Breast epithelium (tissue), 3 donors: ENCODE results near the gene CLPSL2.

Experiments used
- POLR2A ChIP-seq: fragments of 450-650 bp; IDR thresholded peaks from one replicate; pipeline ENCODE4 v1.6.1; 2016; ENCODE audit warnings: antibody characterized with exemption, mild to moderate bottlenecking, moderate library complexity
- POLR2AphosphoS5 ChIP-seq, 3 donors: sonication (generic); formaldehyde crosslinking; IDR thresholded peaks; one replicate each; pipeline ENCODE4 v1.6.1; 2017; ENCODE audit warnings: antibody characterized with exemption in 3 of 3
- TF ChIP-seq, protein P1 (sequence below), 3 donors: fragments of 450-650 bp; IDR thresholded peaks; one replicate each; pipeline ENCODE4 v1.5.1; 2016 to 2017; ENCODE audit warnings: antibody characterized with exemption in 3 of 3, mild to moderate bottlenecking in 3 of 3, moderate library complexity in 3 of 3

DNA sequence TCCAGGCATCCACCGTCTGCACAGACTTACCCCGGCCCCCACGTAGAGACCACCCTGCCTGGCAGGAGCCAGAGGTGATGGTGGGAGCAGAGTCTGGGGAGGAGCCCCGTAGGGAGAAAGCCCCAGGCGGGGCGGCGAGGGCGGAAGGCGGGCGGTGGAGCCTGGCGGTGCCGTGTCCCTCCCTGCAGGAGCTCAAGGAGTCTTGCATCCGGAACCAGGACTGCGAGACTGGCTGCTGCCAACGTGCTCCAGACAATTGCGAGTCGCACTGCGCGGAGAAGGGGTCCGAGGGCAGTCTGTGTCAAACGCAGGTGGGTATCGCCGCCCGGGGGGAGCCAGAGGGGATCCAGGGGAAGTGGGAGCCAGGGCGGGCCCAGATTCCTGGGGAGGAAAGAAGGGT lies 10.4 kb downstream of the CLPSL2 start:
- no peak for TF ChIP-seq POLR2A
- TF ChIP-seq, protein P1, sequence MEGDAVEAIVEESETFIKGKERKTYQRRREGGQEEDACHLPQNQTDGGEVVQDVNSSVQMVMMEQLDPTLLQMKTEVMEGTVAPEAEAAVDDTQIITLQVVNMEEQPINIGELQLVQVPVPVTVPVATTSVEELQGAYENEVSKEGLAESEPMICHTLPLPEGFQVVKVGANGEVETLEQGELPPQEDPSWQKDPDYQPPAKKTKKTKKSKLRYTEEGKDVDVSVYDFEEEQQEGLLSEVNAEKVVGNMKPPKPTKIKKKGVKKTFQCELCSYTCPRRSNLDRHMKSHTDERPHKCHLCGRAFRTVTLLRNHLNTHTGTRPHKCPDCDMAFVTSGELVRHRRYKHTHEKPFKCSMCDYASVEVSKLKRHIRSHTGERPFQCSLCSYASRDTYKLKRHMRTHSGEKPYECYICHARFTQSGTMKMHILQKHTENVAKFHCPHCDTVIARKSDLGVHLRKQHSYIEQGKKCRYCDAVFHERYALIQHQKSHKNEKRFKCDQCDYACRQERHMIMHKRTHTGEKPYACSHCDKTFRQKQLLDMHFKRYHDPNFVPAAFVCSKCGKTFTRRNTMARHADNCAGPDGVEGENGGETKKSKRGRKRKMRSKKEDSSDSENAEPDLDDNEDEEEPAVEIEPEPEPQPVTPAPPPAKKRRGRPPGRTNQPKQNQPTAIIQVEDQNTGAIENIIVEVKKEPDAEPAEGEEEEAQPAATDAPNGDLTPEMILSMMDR (IDR thresholded peaks at IDR 0.05) = no peak
- no peak for TF ChIP-seq POLR2AphosphoS5 (IDR thresholded peaks at IDR 0.05)
